AG09309 (cell line): ENCODE results near the gene GRIK1.

Source experiments
- DNase-seq: peaks from one replicate; pipeline ENCODE4 v3.0.0-alpha.2; 2010; ENCODE audit warnings: low read depth
- H3K4me3 ChIP-seq: 2 replicates; pipeline ENCODE4 v1.5.1; 2011; ENCODE audit warnings: mild to moderate bottlenecking, low read depth, low read length, moderate library complexity; ENCODE audit not compliant: control insufficient read depth
- TF ChIP-seq, protein P1 (sequence below): IDR thresholded peaks from 2 replicates; pipeline ENCODE4 v1.5.1; 2011; ENCODE audit warnings: mild to moderate bottlenecking, low read depth, low read length, inconsistent platforms; ENCODE audit not compliant: insufficient read depth, control insufficient read depth; ENCODE audit errors: missing control alignments

The GRIK1 gene

DNA sequence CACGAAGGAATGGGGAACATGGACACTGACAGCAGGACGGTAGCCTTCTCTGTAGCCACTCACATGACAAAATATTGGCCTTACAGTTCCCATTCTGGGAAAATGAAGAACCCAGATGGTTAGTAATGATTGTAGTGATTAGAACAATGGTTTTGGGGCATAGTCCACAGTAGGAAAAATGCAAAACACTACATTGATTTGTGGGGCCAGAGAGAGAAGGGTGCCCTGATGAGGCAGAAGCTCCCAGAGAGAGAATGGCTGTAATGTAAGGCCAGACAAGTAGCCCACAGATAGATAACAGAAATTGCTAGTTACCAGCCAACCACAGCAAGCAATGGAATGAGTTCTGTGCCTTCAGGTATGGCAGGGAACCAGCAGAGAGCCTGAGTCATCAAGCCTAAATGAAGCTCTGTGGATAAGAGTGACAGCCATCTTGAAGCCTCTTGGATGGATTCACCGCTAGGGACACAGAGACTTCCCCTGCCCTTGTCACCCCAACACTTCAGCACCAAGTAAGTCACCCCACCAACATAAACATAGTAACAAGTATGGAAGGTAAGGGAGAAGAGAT is 435.0 kb downstream of the GRIK1 start:
- DNase-seq, result no peak
- TF ChIP-seq, protein P1, sequence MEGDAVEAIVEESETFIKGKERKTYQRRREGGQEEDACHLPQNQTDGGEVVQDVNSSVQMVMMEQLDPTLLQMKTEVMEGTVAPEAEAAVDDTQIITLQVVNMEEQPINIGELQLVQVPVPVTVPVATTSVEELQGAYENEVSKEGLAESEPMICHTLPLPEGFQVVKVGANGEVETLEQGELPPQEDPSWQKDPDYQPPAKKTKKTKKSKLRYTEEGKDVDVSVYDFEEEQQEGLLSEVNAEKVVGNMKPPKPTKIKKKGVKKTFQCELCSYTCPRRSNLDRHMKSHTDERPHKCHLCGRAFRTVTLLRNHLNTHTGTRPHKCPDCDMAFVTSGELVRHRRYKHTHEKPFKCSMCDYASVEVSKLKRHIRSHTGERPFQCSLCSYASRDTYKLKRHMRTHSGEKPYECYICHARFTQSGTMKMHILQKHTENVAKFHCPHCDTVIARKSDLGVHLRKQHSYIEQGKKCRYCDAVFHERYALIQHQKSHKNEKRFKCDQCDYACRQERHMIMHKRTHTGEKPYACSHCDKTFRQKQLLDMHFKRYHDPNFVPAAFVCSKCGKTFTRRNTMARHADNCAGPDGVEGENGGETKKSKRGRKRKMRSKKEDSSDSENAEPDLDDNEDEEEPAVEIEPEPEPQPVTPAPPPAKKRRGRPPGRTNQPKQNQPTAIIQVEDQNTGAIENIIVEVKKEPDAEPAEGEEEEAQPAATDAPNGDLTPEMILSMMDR, result no peak
- H3K4me3 ChIP-seq, result no peak overlapping the region

DNA sequence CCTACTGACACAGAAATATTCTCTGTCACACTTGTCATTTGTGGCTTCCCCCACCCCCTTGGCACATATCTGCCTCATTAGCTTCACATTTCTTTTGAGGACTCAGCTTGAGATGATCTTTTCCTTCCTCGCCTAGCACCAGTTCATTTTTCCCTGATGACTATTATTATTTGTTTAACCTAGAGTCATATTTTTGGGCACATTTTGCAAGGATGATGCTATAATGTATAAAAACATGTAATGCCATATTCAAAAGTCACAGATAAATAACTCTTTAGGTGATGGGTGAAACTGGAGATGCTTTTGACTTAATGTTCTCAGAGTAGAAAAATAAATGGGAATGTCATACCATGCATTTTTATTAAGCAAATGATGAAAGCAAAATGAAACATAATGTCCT is 438.3 kb downstream of the GRIK1 start:
- no peak overlapping the region for H3K4me3 ChIP-seq
- DNase-seq, result no peak
- TF ChIP-seq, protein P1, result no peak

DNA sequence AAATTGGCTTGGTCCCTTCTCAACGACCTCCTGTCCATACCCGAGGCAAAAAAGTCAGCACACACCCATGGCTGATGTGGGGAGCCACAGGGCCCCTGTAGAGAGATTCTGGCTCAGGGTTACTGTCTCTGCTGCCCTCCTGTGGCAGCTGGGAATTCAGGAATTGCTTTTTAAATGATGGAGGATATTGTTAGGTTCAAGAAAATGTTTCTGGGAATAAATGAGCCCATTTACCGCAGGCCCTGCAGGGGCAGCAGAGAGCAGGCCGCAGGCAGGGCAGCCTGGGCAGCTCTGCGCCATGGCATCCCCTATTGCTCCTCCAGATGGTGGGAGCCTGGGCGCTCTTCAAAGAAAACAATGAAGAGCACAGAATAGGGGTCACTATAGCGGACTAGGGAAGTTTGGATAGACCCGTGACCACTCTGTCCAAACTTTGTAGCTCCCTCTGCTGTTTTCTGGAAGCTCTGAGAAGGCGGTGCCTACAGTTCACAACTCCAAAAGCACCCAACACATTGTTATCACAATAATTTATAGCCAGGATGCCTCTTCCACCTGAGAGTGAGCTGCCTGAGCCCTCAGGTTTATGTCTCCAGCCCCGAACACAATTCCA is 440.0 kb downstream of the GRIK1 start:
- no peak for DNase-seq
- TF ChIP-seq, protein P1, result peak; percentile 51
- H3K4me3 ChIP-seq, result no peak overlapping the region

DNA sequence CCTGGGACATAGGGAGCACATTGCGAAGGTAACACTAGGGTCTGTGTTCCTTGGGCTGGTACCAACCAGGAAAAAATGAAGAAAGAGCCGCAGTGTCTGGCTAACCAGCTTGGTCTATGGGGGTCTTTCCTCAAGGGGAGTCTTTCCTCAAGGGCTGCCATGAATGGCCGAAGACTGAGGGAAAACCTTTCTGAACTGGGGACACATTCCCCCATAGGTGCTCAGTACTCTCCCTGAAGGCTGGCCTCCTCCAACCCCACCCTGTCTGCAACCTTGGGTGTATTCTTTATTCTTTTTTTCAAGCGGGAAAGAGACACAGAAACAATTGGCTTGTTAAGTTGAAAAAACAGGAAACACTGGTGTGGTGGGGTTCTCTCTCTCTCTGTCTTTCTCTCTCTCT is 440.6 kb downstream of the GRIK1 start:
- H3K4me3 ChIP-seq, result no peak overlapping the region
- no peak for DNase-seq
- TF ChIP-seq, protein P1, result no peak

DNA sequence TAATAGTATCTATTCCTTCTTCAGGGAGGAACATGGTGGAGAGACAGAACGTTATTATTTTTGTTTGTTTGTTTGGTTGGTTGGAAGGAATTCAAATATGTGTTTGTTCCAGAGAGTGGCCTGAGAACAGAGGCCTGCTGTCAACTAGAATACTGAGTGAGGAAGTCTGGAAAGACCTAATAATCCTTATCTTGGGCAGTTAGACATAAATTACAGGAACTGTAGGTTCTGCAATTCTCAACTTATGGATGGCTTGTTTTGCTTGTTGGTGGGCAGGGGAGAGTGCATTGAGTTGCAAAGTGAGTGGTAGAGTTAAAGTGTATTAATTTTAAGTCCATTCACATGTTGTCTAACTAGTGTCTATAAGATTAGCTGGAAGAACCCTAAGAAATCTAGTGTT is 443.5 kb downstream of the GRIK1 start:
- TF ChIP-seq, protein P1, result no peak
- no peak for DNase-seq
- no peak overlapping the region for H3K4me3 ChIP-seq

DNA sequence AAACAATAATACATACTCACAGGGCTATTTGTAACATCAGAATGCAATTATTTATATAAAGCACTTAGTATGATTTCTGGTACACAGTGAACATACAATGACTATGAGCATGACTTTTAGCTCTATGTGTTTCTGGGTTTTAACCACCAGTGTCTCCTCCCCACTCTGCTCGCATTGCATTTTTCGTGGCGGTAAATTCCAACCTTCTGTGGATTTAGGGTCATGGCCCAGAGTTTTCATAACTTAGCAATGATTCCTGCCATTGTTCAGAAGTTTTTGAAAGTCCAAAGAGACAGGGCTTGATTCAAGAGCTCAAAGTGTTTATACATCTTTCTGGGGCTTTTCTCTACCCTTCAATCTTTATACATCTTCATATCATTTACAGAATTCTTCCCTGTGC is 449.8 kb downstream of the GRIK1 start:
- no peak for DNase-seq
- H3K4me3 ChIP-seq, result no peak overlapping the region
- TF ChIP-seq, protein P1, result no peak
